ENCODE results near the gene CHPF.
A peak's percentile ranks its signal among the peaks of the same experiment; 100 is the strongest.

CHPF gene

GRCh38 chr2:219514836-219515235 lies 28.8 kb downstream of the CHPF start:
- Histone ChIP-seq H3K36me3 (ENCODE audit: control insufficient read depth in 1 of 2, insufficient read depth in 2 of 2, low read length in 2 of 2) (no peaks in the 10 kb centered on the region), H3K27me3 (ENCODE audit: low read depth, low read length) (peaks cover 35% of the 10 kb centered on the region), H3K4me1 (ENCODE audit: control insufficient read depth in 1 of 2, insufficient read depth in 2 of 2, low read length in 2 of 2) (peaks cover 0 to 8% of the 10 kb centered on the region in 2 donors), H3K27ac (ENCODE audit: low read length) (no peak overlapping the region), H3K4me3 (ENCODE audit: low read depth in 1 of 2, low read length in 2 of 2) (no peak overlapping the region), H3K9me3 (ENCODE audit: control insufficient read depth in 1 of 2, low read length in 2 of 2) (no peaks in the 10 kb centered on the region)

GRCh38 chr2:219514196-219514761 lies 29.3 kb downstream of the CHPF start, which contains the start of gene ASIC4:
ASIC4 (plus strand) TSS chr2:219514482; CDS start chr2:219514725, 243 bp downstream.
- no peak within 1 kb of the TSS for H3K27ac ChIP-seq (ENCODE audit: low read length)

GRCh38 chr2:219513787-219514186 lies 29.8 kb downstream of the CHPF start:
- Histone ChIP-seq H3K36me3 (ENCODE audit: control insufficient read depth in 1 of 2, insufficient read depth in 2 of 2, low read length in 2 of 2) (no peaks in the 10 kb centered on the region), H3K27ac (ENCODE audit: low read length) (no peak overlapping the region), H3K4me3 (ENCODE audit: low read depth in 1 of 2, low read length in 2 of 2) (no peak overlapping the region), H3K4me1 (ENCODE audit: control insufficient read depth in 1 of 2, insufficient read depth in 2 of 2, low read length in 2 of 2) (peaks cover 0 to 17% of the 10 kb centered on the region in 2 donors), H3K27me3 (ENCODE audit: low read depth, low read length) (peaks cover 35% of the 10 kb centered on the region), H3K9me3 (ENCODE audit: control insufficient read depth in 1 of 2, low read length in 2 of 2) (no peaks in the 10 kb centered on the region)

More at GRCh38 chr2:219514196-219514761, 29.3 kb downstream of the CHPF start, which contains the start of gene ASIC4:
- Histone ChIP-seq H3K9me3 (ENCODE audit: control insufficient read depth in 1 of 2, low read length in 2 of 2) (no peaks in the 10 kb centered on the region), H3K27me3 (ENCODE audit: low read depth, low read length) (peaks cover 35% of the 10 kb centered on the region), H3K4me3 (ENCODE audit: low read depth in 1 of 2, low read length in 2 of 2) (no peak within 1 kb of the TSS), H3K36me3 (ENCODE audit: control insufficient read depth in 1 of 2, insufficient read depth in 2 of 2, low read length in 2 of 2) (no peaks in the 10 kb centered on the region), H3K4me1 (ENCODE audit: control insufficient read depth in 1 of 2, insufficient read depth in 2 of 2, low read length in 2 of 2) (peaks cover 0 to 13% of the 10 kb centered on the region in 2 donors)

- H3K36me3 ChIP-seq (ENCODE audit: control insufficient read depth in 1 of 2, insufficient read depth in 2 of 2, low read length in 2 of 2), result no peaks in the 10 kb centered on the region
- H3K27me3 ChIP-seq (ENCODE audit: low read depth, low read length), result peaks cover 35% of the 10 kb centered on the region
- no peak overlapping the region for H3K4me3 ChIP-seq (ENCODE audit: low read depth in 1 of 2, low read length in 2 of 2)
- H3K4me1 ChIP-seq (ENCODE audit: control insufficient read depth in 1 of 2, insufficient read depth in 2 of 2, low read length in 2 of 2), result peaks cover 0 to 21% of the 10 kb centered on the region in 2 donors
- no peak overlapping the region for H3K27ac ChIP-seq (ENCODE audit: low read length)
- no peaks in the 10 kb centered on the region for H3K9me3 ChIP-seq (ENCODE audit: control insufficient read depth in 1 of 2, low read length in 2 of 2)
Observed at GRCh38 chr2:219512524-219513216, 30.9 kb downstream of the CHPF start.

GRCh38 chr2:219511547-219512325 lies 31.9 kb downstream of the CHPF start:
- Histone ChIP-seq H3K4me1 (ENCODE audit: control insufficient read depth in 1 of 2, insufficient read depth in 2 of 2, low read length in 2 of 2) (peaks cover 0 to 21% of the 10 kb centered on the region in 2 donors), H3K27me3 (ENCODE audit: low read depth, low read length) (peaks cover 35% of the 10 kb centered on the region), H3K36me3 (ENCODE audit: control insufficient read depth in 1 of 2, insufficient read depth in 2 of 2, low read length in 2 of 2) (peaks cover under 1 to 7% of the 10 kb centered on the region in 2 donors), H3K9me3 (ENCODE audit: control insufficient read depth in 1 of 2, low read length in 2 of 2) (no peaks in the 10 kb centered on the region), H3K4me3 (ENCODE audit: low read depth in 1 of 2, low read length in 2 of 2) (no peak overlapping the region), H3K27ac (ENCODE audit: low read length) (no peak overlapping the region)

- Histone ChIP-seq H3K4me3 (ENCODE audit: low read depth in 1 of 2, low read length in 2 of 2) (no peak overlapping the region), H3K27me3 (ENCODE audit: low read depth, low read length) (peaks cover 35% of the 10 kb centered on the region), H3K36me3 (ENCODE audit: control insufficient read depth in 1 of 2, insufficient read depth in 2 of 2, low read length in 2 of 2) (peaks cover 11 to 18% of the 10 kb centered on the region in 2 donors), H3K4me1 (ENCODE audit: control insufficient read depth in 1 of 2, insufficient read depth in 2 of 2, low read length in 2 of 2) (peaks cover 0 to 21% of the 10 kb centered on the region in 2 donors), H3K27ac (ENCODE audit: low read length) (no peak overlapping the region), H3K9me3 (ENCODE audit: control insufficient read depth in 1 of 2, low read length in 2 of 2) (no peaks in the 10 kb centered on the region)
Observed at GRCh38 chr2:219510512-219511135, 33.0 kb downstream of the CHPF start.

- Histone ChIP-seq H3K4me1 (ENCODE audit: control insufficient read depth in 1 of 2, insufficient read depth in 2 of 2, low read length in 2 of 2) (peaks cover 0 to 21% of the 10 kb centered on the region in 2 donors), H3K4me3 (ENCODE audit: low read depth in 1 of 2, low read length in 2 of 2) (peak overlapping the region; percentile 16 to 44), H3K9me3 (ENCODE audit: control insufficient read depth in 1 of 2, low read length in 2 of 2) (no peaks in the 10 kb centered on the region), H3K27me3 (ENCODE audit: low read depth, low read length) (peaks cover 31% of the 10 kb centered on the region), H3K27ac (ENCODE audit: low read length) (no peak overlapping the region), H3K36me3 (ENCODE audit: control insufficient read depth in 1 of 2, insufficient read depth in 2 of 2, low read length in 2 of 2) (peaks cover 17 to 25% of the 10 kb centered on the region in 2 donors)
Observed at GRCh38 chr2:219509780-219510511, 33.7 kb downstream of the CHPF start.

- peaks cover 0 to 21% of the 10 kb centered on the region in 2 donors for H3K4me1 ChIP-seq (ENCODE audit: control insufficient read depth in 1 of 2, insufficient read depth in 2 of 2, low read length in 2 of 2)
- H3K27me3 ChIP-seq (ENCODE audit: low read depth, low read length), result peaks cover 24% of the 10 kb centered on the region
- H3K9me3 ChIP-seq (ENCODE audit: control insufficient read depth in 1 of 2, low read length in 2 of 2), result no peaks in the 10 kb centered on the region
- H3K36me3 ChIP-seq (ENCODE audit: control insufficient read depth in 1 of 2, insufficient read depth in 2 of 2, low read length in 2 of 2), result peaks cover 24 to 32% of the 10 kb centered on the region in 2 donors
- no peak overlapping the region for H3K27ac ChIP-seq (ENCODE audit: low read length)
- H3K4me3 ChIP-seq (ENCODE audit: low read depth in 1 of 2, low read length in 2 of 2), result peak overlapping the region in 1 of 2 donors; percentile 44
Observed at GRCh38 chr2:219508971-219509779, 34.4 kb downstream of the CHPF start.

GRCh38 chr2:219508444-219508734 lies 35.2 kb downstream of the CHPF start:
- Histone ChIP-seq H3K4me1 (ENCODE audit: control insufficient read depth in 1 of 2, insufficient read depth in 2 of 2, low read length in 2 of 2) (peaks cover 0 to 21% of the 10 kb centered on the region in 2 donors), H3K36me3 (ENCODE audit: control insufficient read depth in 1 of 2, insufficient read depth in 2 of 2, low read length in 2 of 2) (peaks cover 31 to 40% of the 10 kb centered on the region in 2 donors), H3K9me3 (ENCODE audit: control insufficient read depth in 1 of 2, low read length in 2 of 2) (no peaks in the 10 kb centered on the region), H3K4me3 (ENCODE audit: low read depth in 1 of 2, low read length in 2 of 2) (no peak overlapping the region), H3K27me3 (ENCODE audit: low read depth, low read length) (peaks cover 18% of the 10 kb centered on the region), H3K27ac (ENCODE audit: low read length) (no peak overlapping the region)

All from muscle layer of duodenum (tissue), 2 donors.